Left ventricle myocardium inferior (tissue), 1 donor: ENCODE results near the gene BCAS4. TPM values are rescaled to one million over a fixed set of nuclear protein-coding genes. Genes with fewer than 3 reads are reported as not detected.

Experiments used
- DNase-seq: peaks from one replicate; pipeline ENCODE4 v3.0.0-alpha.2; 2020
- H3K27ac ChIP-seq: fragments of 200-600 bp; replicated peaks from 2 replicates; pipeline ENCODE4 v1.8.0; 2021
- H3K27me3 ChIP-seq: fragments of 200-600 bp; 2 replicates; pipeline ENCODE4 v1.8.0; 2021; ENCODE audit warnings: low read depth
- H3K36me3 ChIP-seq: fragments of 200-600 bp; 2 replicates; pipeline ENCODE4 v1.8.0; 2021
- H3K4me1 ChIP-seq: fragments of 200-600 bp; 2 replicates; pipeline ENCODE4 v1.8.0; 2021
- H3K4me3 ChIP-seq: fragments of 200-600 bp; 2 replicates; pipeline ENCODE4 v1.8.0; 2021; ENCODE audit warnings: mild to moderate bottlenecking, moderate library complexity
- H3K9me3 ChIP-seq: fragments of 200-600 bp; replicated peaks from 2 replicates; pipeline ENCODE4 v1.8.0; 2021
- CTCF ChIP-seq: fragments of 200-600 bp; IDR thresholded peaks from 2 replicates; pipeline ENCODE4 v1.8.0; 2021; ENCODE audit warnings: antibody characterized with exemption, mild to moderate bottlenecking, borderline replicate concordance
- intact Hi-C: fragments of 100-400 bp; cut with micrococcal nuclease; formaldehyde crosslinking; loops from one replicate; pipeline ENCODE4 v1.11.0; 2022
- total RNA-seq: library from RNA; stranded (reverse); fragmentation: NEBNext Ultra II Directional; extraction: Animal tissue kit (Norgen Biotek cat#: 25700); gene quantifications from one replicate; pipeline ENCODE4 v1.2.1, GENCODE V29; 2021
- donor health status: DM: no; HTN: yes; CAD: no; lungs with severe emphysema.

Gene BCAS4
- total RNA-seq, 1 donor from 2014 or later, result 2.1 TPM

GRCh38 chr20:50852085-50852484 lies 57.2 kb downstream of the BCAS4 start:
- Histone ChIP-seq H3K27me3 (peaks cover 11% of the 10 kb centered on the region), H3K4me1 (peaks cover 14% of the 10 kb centered on the region), H3K4me3 (no peak overlapping the region), H3K36me3 (no peaks in the 10 kb centered on the region), H3K27ac (no peak overlapping the region), H3K9me3 (no peaks in the 10 kb centered on the region)
- intact Hi-C loops, result no loop called here
- TF ChIP-seq CTCF, result no peak
- DNase-seq, result no peak

- DNase-seq, result no peak
- Histone ChIP-seq H3K9me3 (no peaks in the 10 kb centered on the region), H3K27ac (no peak overlapping the region), H3K27me3 (peaks cover 11% of the 10 kb centered on the region), H3K4me3 (no peak overlapping the region), H3K4me1 (no peaks in the 10 kb centered on the region), H3K36me3 (no peaks in the 10 kb centered on the region)
- intact Hi-C loops, result no loop called here
- no peak for TF ChIP-seq CTCF
These were observed 59.8 kb downstream of the BCAS4 start for GRCh38 chr20:50854506-50855249.

GRCh38 chr20:50855498-50856474 lies 60.9 kb downstream of the BCAS4 start:
- Histone ChIP-seq H3K36me3 (no peaks in the 10 kb centered on the region), H3K4me1 (no peaks in the 10 kb centered on the region), H3K27me3 (peaks cover 11% of the 10 kb centered on the region), H3K27ac (no peak overlapping the region), H3K9me3 (no peaks in the 10 kb centered on the region), H3K4me3 (no peak overlapping the region)
- DNase-seq, result no peak
- TF ChIP-seq CTCF, result no peak
- intact Hi-C loops, result no loop called here

- no peak for TF ChIP-seq CTCF
- no peaks in the 10 kb centered on the region for H3K36me3 ChIP-seq
- no peaks in the 10 kb centered on the region for H3K9me3 ChIP-seq
- intact Hi-C loops, result no loop called here
- H3K4me3 ChIP-seq, result no peak overlapping the region
- DNase-seq, result no peak
- H3K27ac ChIP-seq, result no peak overlapping the region
- H3K4me1 ChIP-seq, result no peaks in the 10 kb centered on the region
- H3K27me3 ChIP-seq, result peaks cover 11% of the 10 kb centered on the region
These were observed 61.7 kb downstream of the BCAS4 start for GRCh38 chr20:50856475-50857041.

- Histone ChIP-seq H3K27ac (no peak overlapping the region), H3K36me3 (no peaks in the 10 kb centered on the region), H3K4me1 (no peaks in the 10 kb centered on the region), H3K9me3 (no peaks in the 10 kb centered on the region), H3K27me3 (peaks cover 11% of the 10 kb centered on the region), H3K4me3 (no peak overlapping the region)
- no peak for TF ChIP-seq CTCF
- DNase-seq, result no peak
- intact Hi-C loops, result no loop called here
These were observed 62.5 kb downstream of the BCAS4 start for GRCh38 chr20:50857348-50857747.
